DMS153 (cell line): ENCODE measurements around the gene TPCN1.

Experiments used
- DNase-seq: peaks from one replicate; lab custom pipeline; 2025; lab: John Stamatoyannopoulos, UW

TPCN1 gene

GRCh38 chr12:113221181-113221996 is at the start of gene TPCN1:
Gene TPCN1, plus strand, starts transcription at chr12:113221464. Its CDS starts 5,389 bp downstream, at chr12:113226853.
- DNase-seq, result peak; percentile 100

- no peak for DNase-seq
These were observed 49.7 kb upstream of the TPCN1 start for GRCh38 chr12:113171543-113171942.

GRCh38 chr12:113172185-113172584 is 49.1 kb upstream of the TPCN1 start:
- DNase-seq, result no peak

GRCh38 chr12:113173081-113173698 is 48.1 kb upstream of the TPCN1 start:
- no peak for DNase-seq

GRCh38 chr12:113174461-113175384 is 46.5 kb upstream of the TPCN1 start:
- DNase-seq, result peak; percentile 7

GRCh38 chr12:113179023-113179422 is 42.2 kb upstream of the TPCN1 start:
- DNase-seq, result no peak

- DNase-seq, result no peak
These were observed 40.9 kb upstream of the TPCN1 start for GRCh38 chr12:113180333-113180732.

GRCh38 chr12:113181975-113182374 is 39.3 kb upstream of the TPCN1 start:
- DNase-seq, result no peak

- DNase-seq, result no peak
These were observed 38.2 kb upstream of the TPCN1 start for GRCh38 chr12:113183030-113183589.

GRCh38 chr12:113184098-113184899 is 37.0 kb upstream of the TPCN1 start:
- DNase-seq, result no peak

- DNase-seq, result peak; percentile 39
These were observed 36.4 kb upstream of the TPCN1 start for GRCh38 chr12:113184900-113185179.

GRCh38 chr12:113185180-113186032 is 35.9 kb upstream of the TPCN1 start, which contains the start of the genes DDX54 and RITA1:
Gene DDX54, minus strand, starts transcription at chr12:113185478. Its CDS starts 27 bp downstream, at chr12:113185451.
Gene RITA1, plus strand, starts transcription at chr12:113185721. Its CDS starts 1,026 bp downstream, at chr12:113186747.
- DNase-seq, result peak; percentile 56

- peak; percentile 9 for DNase-seq
These were observed 35.3 kb upstream of the TPCN1 start for GRCh38 chr12:113186033-113186365.

GRCh38 chr12:113186666-113187325 is 34.5 kb upstream of the TPCN1 start:
- no peak for DNase-seq

GRCh38 chr12:113189361-113189760 is 31.9 kb upstream of the TPCN1 start:
- no peak for DNase-seq

- no peak for DNase-seq
These were observed 30.5 kb upstream of the TPCN1 start for GRCh38 chr12:113190761-113191160.

GRCh38 chr12:113191227-113191626 is 30.0 kb upstream of the TPCN1 start:
- DNase-seq, result no peak

GRCh38 chr12:113194971-113195391 is 26.3 kb upstream of the TPCN1 start:
- DNase-seq, result no peak

- no peak for DNase-seq
These were observed 25.7 kb upstream of the TPCN1 start for GRCh38 chr12:113195598-113195997.

GRCh38 chr12:113196582-113196981 is 24.7 kb upstream of the TPCN1 start:
- DNase-seq, result no peak
